ENCODE results near the gene CX3CL1.

CX3CL1 gene

DNA sequence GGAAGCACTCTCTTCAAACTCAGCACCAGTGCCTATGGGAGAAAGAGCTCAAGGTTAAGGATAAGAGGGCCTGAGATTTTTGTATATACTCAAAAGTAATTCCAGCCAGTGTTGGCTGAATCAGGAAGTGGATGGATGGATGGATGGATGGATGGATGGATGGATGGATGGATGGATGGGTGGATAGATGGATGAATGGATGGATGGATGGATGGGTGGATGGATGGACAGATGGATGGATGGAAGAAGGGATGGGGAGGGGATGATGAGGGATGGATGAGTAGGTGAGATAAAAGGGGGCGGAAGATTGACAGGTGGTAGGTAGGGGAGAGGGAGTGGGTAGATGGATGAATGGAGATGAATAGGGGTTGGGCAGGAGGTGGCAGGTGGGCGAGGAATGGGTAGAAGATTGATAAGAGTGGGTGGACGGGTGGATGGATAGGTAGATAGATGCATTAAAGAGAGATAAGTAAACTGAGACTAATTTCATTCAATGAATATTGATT is 4.1 kb downstream of the CX3CL1 start:
- H4K20me1 ChIP-seq (ENCODE audit: insufficient read depth, low read length, poor library complexity, severe bottlenecking), result no peaks in the 10 kb centered on the region
- H3K4me3 ChIP-seq (ENCODE audit: low read length, poor library complexity, severe bottlenecking), result no peak overlapping the region
- no peaks in the 10 kb centered on the region for H3K36me3 ChIP-seq (ENCODE audit: insufficient read depth, low read length)
- no peaks in the 10 kb centered on the region for H3K27me3 ChIP-seq (ENCODE audit: insufficient read depth, low read length, poor library complexity, severe bottlenecking)
- no peak overlapping the region for H3K9ac ChIP-seq (ENCODE audit: low read depth, low read length, poor library complexity, severe bottlenecking)
- H3K9me3 ChIP-seq (ENCODE audit: insufficient read depth, low read depth, low read length), result no peaks in the 10 kb centered on the region
- H3K79me2 ChIP-seq (ENCODE audit: insufficient read depth, low read length), result no peaks in the 10 kb centered on the region
- no peak for TF ChIP-seq EZH2phosphoT487 (IDR thresholded peaks at IDR 0.05; ENCODE audit: borderline replicate concordance)
- TF ChIP-seq, protein P1, sequence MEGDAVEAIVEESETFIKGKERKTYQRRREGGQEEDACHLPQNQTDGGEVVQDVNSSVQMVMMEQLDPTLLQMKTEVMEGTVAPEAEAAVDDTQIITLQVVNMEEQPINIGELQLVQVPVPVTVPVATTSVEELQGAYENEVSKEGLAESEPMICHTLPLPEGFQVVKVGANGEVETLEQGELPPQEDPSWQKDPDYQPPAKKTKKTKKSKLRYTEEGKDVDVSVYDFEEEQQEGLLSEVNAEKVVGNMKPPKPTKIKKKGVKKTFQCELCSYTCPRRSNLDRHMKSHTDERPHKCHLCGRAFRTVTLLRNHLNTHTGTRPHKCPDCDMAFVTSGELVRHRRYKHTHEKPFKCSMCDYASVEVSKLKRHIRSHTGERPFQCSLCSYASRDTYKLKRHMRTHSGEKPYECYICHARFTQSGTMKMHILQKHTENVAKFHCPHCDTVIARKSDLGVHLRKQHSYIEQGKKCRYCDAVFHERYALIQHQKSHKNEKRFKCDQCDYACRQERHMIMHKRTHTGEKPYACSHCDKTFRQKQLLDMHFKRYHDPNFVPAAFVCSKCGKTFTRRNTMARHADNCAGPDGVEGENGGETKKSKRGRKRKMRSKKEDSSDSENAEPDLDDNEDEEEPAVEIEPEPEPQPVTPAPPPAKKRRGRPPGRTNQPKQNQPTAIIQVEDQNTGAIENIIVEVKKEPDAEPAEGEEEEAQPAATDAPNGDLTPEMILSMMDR (conservative IDR thresholded peaks at IDR 0.05; ENCODE audit: low read length), result no peak
- H3F3A ChIP-seq (ENCODE audit: low read depth), result no peaks in the 10 kb centered on the region
- no peak overlapping the region for H3K4me2 ChIP-seq (ENCODE audit: low read depth, low read length, poor library complexity, severe bottlenecking)
- H3K4me1 ChIP-seq (ENCODE audit: insufficient read depth, low read length, poor library complexity, severe bottlenecking), result peaks cover 13% of the 10 kb centered on the region
- H3K9me2 ChIP-seq (replicated peaks; ENCODE audit: low read depth, low read length), result no peaks in the 10 kb centered on the region
- H2AFZ ChIP-seq (ENCODE audit: low read length), result no peak overlapping the region

- Histone ChIP-seq H3K36me3 (ENCODE audit: insufficient read depth, low read length) (no peaks in the 10 kb centered on the region), H3K4me1 (ENCODE audit: insufficient read depth, low read length, poor library complexity, severe bottlenecking) (peaks cover 13% of the 10 kb centered on the region), H3K27me3 (ENCODE audit: insufficient read depth, low read length, poor library complexity, severe bottlenecking) (no peaks in the 10 kb centered on the region), H4K20me1 (ENCODE audit: insufficient read depth, low read length, poor library complexity, severe bottlenecking) (no peaks in the 10 kb centered on the region), H3F3A (ENCODE audit: low read depth) (no peaks in the 10 kb centered on the region), H3K9me3 (ENCODE audit: insufficient read depth, low read depth, low read length) (no peaks in the 10 kb centered on the region), H3K9me2 (replicated peaks; ENCODE audit: low read depth, low read length) (no peaks in the 10 kb centered on the region), H2AFZ (ENCODE audit: low read length) (no peak overlapping the region), H3K9ac (ENCODE audit: low read depth, low read length, poor library complexity, severe bottlenecking) (no peak overlapping the region), H3K4me3 (ENCODE audit: low read length, poor library complexity, severe bottlenecking) (no peak overlapping the region), H3K4me2 (ENCODE audit: low read depth, low read length, poor library complexity, severe bottlenecking) (peak overlapping the region; percentile 20), H3K79me2 (ENCODE audit: insufficient read depth, low read length) (no peaks in the 10 kb centered on the region)
- TF ChIP-seq EZH2phosphoT487 (IDR thresholded peaks at IDR 0.05; ENCODE audit: borderline replicate concordance), result no peak
- TF ChIP-seq, protein P1 (conservative IDR thresholded peaks at IDR 0.05; ENCODE audit: low read length), result no peak
Observed at GRCh38 chr16:57377080-57377841, 5.0 kb downstream of the CX3CL1 start.

- no peaks in the 10 kb centered on the region for H3F3A ChIP-seq (ENCODE audit: low read depth)
- no peaks in the 10 kb centered on the region for H3K79me2 ChIP-seq (ENCODE audit: insufficient read depth, low read length)
- H2AFZ ChIP-seq (ENCODE audit: low read length), result no peak overlapping the region
- no peaks in the 10 kb centered on the region for H3K9me2 ChIP-seq (replicated peaks; ENCODE audit: low read depth, low read length)
- H3K4me1 ChIP-seq (ENCODE audit: insufficient read depth, low read length, poor library complexity, severe bottlenecking), result peaks cover 13% of the 10 kb centered on the region
- no peak overlapping the region for H3K4me3 ChIP-seq (ENCODE audit: low read length, poor library complexity, severe bottlenecking)
- no peaks in the 10 kb centered on the region for H3K9me3 ChIP-seq (ENCODE audit: insufficient read depth, low read depth, low read length)
- no peaks in the 10 kb centered on the region for H3K27me3 ChIP-seq (ENCODE audit: insufficient read depth, low read length, poor library complexity, severe bottlenecking)
- no peaks in the 10 kb centered on the region for H3K36me3 ChIP-seq (ENCODE audit: insufficient read depth, low read length)
- TF ChIP-seq, protein P1 (conservative IDR thresholded peaks at IDR 0.05; ENCODE audit: low read length), result no peak
- no peak for TF ChIP-seq EZH2phosphoT487 (IDR thresholded peaks at IDR 0.05; ENCODE audit: borderline replicate concordance)
- no peak overlapping the region for H3K9ac ChIP-seq (ENCODE audit: low read depth, low read length, poor library complexity, severe bottlenecking)
- no peaks in the 10 kb centered on the region for H4K20me1 ChIP-seq (ENCODE audit: insufficient read depth, low read length, poor library complexity, severe bottlenecking)
- H3K4me2 ChIP-seq (ENCODE audit: low read depth, low read length, poor library complexity, severe bottlenecking), result no peak overlapping the region
Observed at GRCh38 chr16:57379579-57379978, 7.3 kb downstream of the CX3CL1 start.

Measured in Loucy (cell line).